ENCODE data around the gene P2RY2.

GRCh38 chr11:73191151-73191550 lies 26.9 kb upstream of the P2RY2 start:
- no peak for TF ChIP-seq CTCF (IDR thresholded peaks at IDR 0.05; ENCODE audit: control extremely low read depth in 1 of 3, insufficient read depth in 1 of 3, low read depth in 1 of 3, low read length in 3 of 3)
- TF ChIP-seq BCL11A (IDR thresholded peaks at IDR 0.05; ENCODE audit: low read depth in 2 of 2, low read length in 2 of 2) = no peak
- TF ChIP-seq EGR1 (IDR thresholded peaks at IDR 0.05; ENCODE audit: borderline replicate concordance, low read depth, low read length) = no peak
- no peak for TF ChIP-seq POLR2A (IDR thresholded peaks at IDR 0.05; ENCODE audit: control extremely low read depth in 1 of 2, low read depth in 2 of 2, low read length in 2 of 2)
- no peak for TF ChIP-seq HDAC6 (IDR thresholded peaks at IDR 0.05; ENCODE audit: low read depth, low read length)
- TF ChIP-seq RAD21 (IDR thresholded peaks at IDR 0.05 in 1 of 2, conservative IDR thresholded peaks at IDR 0.05 in 1 of 2; ENCODE audit: low read depth in 2 of 2, low read length in 2 of 2) = no peak
- TF ChIP-seq RNF2 (IDR thresholded peaks at IDR 0.05; ENCODE audit: borderline replicate concordance, low read depth, low read length, missing control alignments, poor library complexity, severe bottlenecking) = no peak
- TF ChIP-seq POLR2AphosphoS5 (IDR thresholded peaks at IDR 0.05; ENCODE audit: low read depth, low read length) = no peak
- no peak for TF ChIP-seq CBX5 (IDR thresholded peaks at IDR 0.05; ENCODE audit: low read depth, low read length)
- TF ChIP-seq EP300 (IDR thresholded peaks at IDR 0.05; ENCODE audit: borderline replicate concordance in 1 of 2, low read depth in 2 of 2, low read length in 2 of 2) = no peak
- no peak for TF ChIP-seq SRF (IDR thresholded peaks at IDR 0.05; ENCODE audit: low read depth, low read length)
- TF ChIP-seq RBBP5 (IDR thresholded peaks at IDR 0.05; ENCODE audit: borderline replicate concordance, low read depth, low read length) = no peak
- TF ChIP-seq JUN (IDR thresholded peaks at IDR 0.05; ENCODE audit: low read depth, low read length) = no peak
- no peak for TF ChIP-seq EZH2 (IDR thresholded peaks at IDR 0.05; ENCODE audit: low read depth, low read length, severe bottlenecking)
